Thoracic aorta (tissue), 2 donors: ENCODE measurements around the gene TICAM1. TPM values are rescaled to one million over a fixed set of nuclear protein-coding genes. Genes with fewer than 3 reads are reported as not detected.
"Not testable (repeated sequence)": the region's sequence is repeated elsewhere in the genome, so short reads cannot be mapped to it uniquely, and the experiment has no call there.

ENCODE experiments used
- ATAC-seq: fragments of 150-250 bp; one replicate; pipeline ENCODE4 v1.8.0; 2017; ENCODE audit warnings: low read depth; ENCODE audit not compliant: insufficient number of reproducible peaks, low FRiP score
- DNase-seq: peaks from one replicate; pipeline ENCODE4 v3.0.0-alpha.2; 2020; ENCODE audit warnings: low spot score
- H3K27ac ChIP-seq, 2 donors: fragments of 200-600 bp; sonication (generic); 1 replicate in 1 of 2; 2 replicates in 1 of 2; pipeline ENCODE4 v1.5.1; 2016; ENCODE audit warnings: mild to moderate bottlenecking in 2 of 2, moderate library complexity in 2 of 2
- H3K27me3 ChIP-seq: fragments of 200-600 bp; sonication (generic); replicated peaks from 2 replicates; pipeline ENCODE4 v1.6.0; 2016; ENCODE audit warnings: mild to moderate bottlenecking; ENCODE audit not compliant: insufficient read depth
- H3K36me3 ChIP-seq: fragments of 200-600 bp; sonication (generic); one replicate; pipeline ENCODE4 v1.5.1; 2016
- H3K4me1 ChIP-seq, 2 donors: fragments of 200-600 bp; sonication (generic); 1 replicate in 1 of 2; 2 replicates in 1 of 2; pipeline versions ENCODE4 v1.5.1 to v1.6.0; 2016; ENCODE audit warnings: low read depth in 2 of 2, mild to moderate bottlenecking in 1 of 2; ENCODE audit not compliant: control insufficient read depth in 1 of 2
- H3K4me3 ChIP-seq: fragments of 200-600 bp; sonication (generic); 2 replicates; pipeline ENCODE4 v1.5.1; 2016; ENCODE audit warnings: mild to moderate bottlenecking
- H3K9me3 ChIP-seq: fragments of 200-600 bp; sonication (generic); 2 replicates; pipeline ENCODE4 v1.5.1; 2016
- total RNA-seq, 2 donors: library from RNA; depleted of rRNA; stranded (reverse); fragments of >200 nt; gene quantifications; one replicate each; pipeline versions ENCODE4 v1.1.0 to v1.2.3, GENCODE V29; 2016
- TF ChIP-seq, protein P1 (sequence below): fragments of 200-600 bp; sonication (generic); IDR thresholded peaks from one replicate; pipeline ENCODE4 v1.5.1; 2019; ENCODE audit warnings: antibody characterized with exemption

The TICAM1 gene
- total RNA-seq, 2 donors from 2014 or later, result 10.0 to 14.0 TPM

- no peak overlapping the region for H3K27ac ChIP-seq
- no peaks in the 10 kb centered on the region for H3K36me3 ChIP-seq
- H3K9me3 ChIP-seq, result no peaks in the 10 kb centered on the region
- TF ChIP-seq, protein P1, sequence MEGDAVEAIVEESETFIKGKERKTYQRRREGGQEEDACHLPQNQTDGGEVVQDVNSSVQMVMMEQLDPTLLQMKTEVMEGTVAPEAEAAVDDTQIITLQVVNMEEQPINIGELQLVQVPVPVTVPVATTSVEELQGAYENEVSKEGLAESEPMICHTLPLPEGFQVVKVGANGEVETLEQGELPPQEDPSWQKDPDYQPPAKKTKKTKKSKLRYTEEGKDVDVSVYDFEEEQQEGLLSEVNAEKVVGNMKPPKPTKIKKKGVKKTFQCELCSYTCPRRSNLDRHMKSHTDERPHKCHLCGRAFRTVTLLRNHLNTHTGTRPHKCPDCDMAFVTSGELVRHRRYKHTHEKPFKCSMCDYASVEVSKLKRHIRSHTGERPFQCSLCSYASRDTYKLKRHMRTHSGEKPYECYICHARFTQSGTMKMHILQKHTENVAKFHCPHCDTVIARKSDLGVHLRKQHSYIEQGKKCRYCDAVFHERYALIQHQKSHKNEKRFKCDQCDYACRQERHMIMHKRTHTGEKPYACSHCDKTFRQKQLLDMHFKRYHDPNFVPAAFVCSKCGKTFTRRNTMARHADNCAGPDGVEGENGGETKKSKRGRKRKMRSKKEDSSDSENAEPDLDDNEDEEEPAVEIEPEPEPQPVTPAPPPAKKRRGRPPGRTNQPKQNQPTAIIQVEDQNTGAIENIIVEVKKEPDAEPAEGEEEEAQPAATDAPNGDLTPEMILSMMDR, result no peak
- peaks cover 16 to 18% of the 10 kb centered on the region in 2 donors for H3K4me1 ChIP-seq
- peak overlapping the region; percentile 7 for H3K4me3 ChIP-seq
- DNase-seq (no peak), ATAC-seq (no peak)
- no peaks in the 10 kb centered on the region for H3K27me3 ChIP-seq
These were observed 2.4 kb downstream of the TICAM1 start for GRCh38 chr19:4829001-4829712.

DNA sequence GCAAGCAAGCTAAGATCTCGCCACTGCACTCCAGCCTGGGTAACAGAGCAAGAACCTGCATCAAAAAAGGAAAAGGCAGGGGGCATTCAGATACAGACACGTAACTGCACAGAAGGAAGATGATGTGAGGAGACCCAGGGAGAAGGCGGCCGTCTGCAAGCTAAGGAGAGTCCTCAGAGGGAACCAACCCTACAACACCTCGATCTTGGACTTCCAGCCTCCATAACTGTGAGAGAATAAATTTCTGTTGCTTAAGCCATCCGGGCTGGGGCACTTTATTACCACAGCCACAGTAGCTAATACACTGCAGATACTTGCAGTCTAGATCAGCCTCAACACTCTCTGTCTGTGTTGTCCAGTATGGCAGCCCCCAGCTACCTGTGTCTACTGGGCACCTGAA lies 7.9 kb downstream of the TICAM1 start:
- ATAC-seq, result no peak
- Histone ChIP-seq H3K27ac (no peak overlapping the region), H3K4me1 (peaks cover 0 to 5% of the 10 kb centered on the region in 2 donors), H3K27me3 (no peaks in the 10 kb centered on the region), H3K4me3 (no peak overlapping the region), H3K9me3 (no peaks in the 10 kb centered on the region), H3K36me3 (no peaks in the 10 kb centered on the region)
- DNase-seq, result no peak
- TF ChIP-seq, protein P1, result no peak

DNA sequence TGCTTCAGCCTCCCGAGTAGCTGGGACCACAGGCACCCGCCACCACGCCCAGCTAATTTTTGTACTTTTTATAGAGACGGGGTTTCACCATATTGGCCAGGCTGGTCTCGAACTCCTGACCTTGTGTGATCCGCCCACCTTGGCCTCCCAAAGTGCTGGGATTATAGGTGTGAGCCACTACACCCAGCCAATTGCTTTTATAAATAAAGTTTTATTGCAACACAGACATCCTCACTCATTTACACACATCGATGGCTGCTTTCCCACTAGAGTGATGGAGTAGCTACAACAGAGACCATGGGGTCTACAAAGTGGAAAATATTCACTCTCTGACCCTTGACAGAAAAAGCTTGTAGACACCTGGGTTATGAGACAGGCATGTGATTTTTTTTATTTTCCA lies 9.2 kb downstream of the TICAM1 start:
- H3K4me1 ChIP-seq, H3K9me3 ChIP-seq, ATAC-seq, H3K4me3 ChIP-seq, H3K36me3 ChIP-seq, DNase-seq, H3K27ac ChIP-seq, H3K27me3 ChIP-seq: not testable (repeated sequence)

DNA sequence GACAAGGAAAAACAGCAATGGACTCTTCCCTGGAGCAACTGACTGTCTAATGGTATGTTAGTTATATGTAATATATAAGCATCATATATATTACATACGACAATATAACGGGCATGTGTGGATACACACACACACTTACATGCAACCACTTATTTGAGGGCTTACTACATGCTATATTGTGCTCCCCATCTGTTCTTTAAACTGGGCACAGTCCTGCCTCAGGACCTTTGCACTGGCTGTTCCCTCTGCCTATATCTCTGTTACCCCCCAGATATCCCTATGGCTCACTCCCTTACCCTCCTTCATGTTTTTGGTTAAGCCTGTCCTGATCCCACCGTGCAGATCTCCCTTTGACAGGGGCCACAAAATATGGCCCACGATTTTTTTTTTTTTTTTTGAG lies 10.2 kb downstream of the TICAM1 start:
- Histone ChIP-seq H3K4me1 (no peaks in the 10 kb centered on the region), H3K27ac (no peak overlapping the region), H3K27me3 (no peaks in the 10 kb centered on the region), H3K9me3 (no peaks in the 10 kb centered on the region), H3K4me3 (no peak overlapping the region), H3K36me3 (peaks cover 18% of the 10 kb centered on the region)
- ATAC-seq, result no peak
- TF ChIP-seq, protein P1, result no peak
- DNase-seq, result no peak

DNA sequence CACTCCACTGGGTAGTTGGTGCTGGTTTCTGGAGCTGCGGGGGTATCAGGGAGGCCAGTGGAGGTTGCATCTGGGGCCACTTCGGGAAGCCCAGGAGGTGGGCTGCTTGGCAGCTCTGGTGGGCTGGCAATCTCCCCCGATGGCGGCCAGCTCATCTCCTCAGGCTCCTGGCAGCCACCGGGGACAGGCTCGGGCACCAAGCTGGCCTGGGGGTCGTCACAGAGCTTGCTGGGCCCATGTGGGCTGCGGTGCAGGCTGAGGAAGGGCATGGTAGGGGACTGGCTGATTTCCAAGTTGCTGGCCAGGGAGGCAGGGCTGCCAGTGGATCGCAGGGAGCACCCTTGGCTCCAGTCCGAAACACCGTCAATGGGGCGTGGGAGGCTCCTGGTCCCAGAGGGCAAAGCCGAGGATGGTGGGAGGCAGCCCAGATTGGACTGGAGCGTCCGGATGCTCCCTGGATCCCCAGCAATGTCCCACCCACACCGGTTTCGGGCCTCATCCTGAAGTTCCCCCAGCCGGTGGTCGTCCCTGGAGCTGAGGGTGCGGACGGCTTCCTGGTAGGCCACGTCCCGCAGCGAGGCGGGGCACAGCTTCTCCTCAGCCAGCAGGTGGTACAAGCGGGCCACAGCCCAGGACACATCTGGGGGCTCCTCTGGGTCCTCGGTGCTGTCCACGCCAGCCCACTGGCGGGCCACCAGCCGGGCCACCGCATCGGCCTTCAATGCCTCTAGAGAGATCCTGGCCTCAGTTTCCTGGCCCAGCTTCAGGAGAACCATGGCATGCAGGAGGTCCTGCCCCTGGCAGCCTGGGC lies 13.8 kb downstream of the TICAM1 start:
- H3K27me3 ChIP-seq, result no peaks in the 10 kb centered on the region
- DNase-seq (no peak), ATAC-seq (no peak)
- no peaks in the 10 kb centered on the region for H3K9me3 ChIP-seq
- TF ChIP-seq, protein P1, result no peak
- H3K4me3 ChIP-seq, result no peak overlapping the region
- peaks cover 17 to 24% of the 10 kb centered on the region in 2 donors for H3K4me1 ChIP-seq
- H3K36me3 ChIP-seq, result peaks cover 21% of the 10 kb centered on the region
- no peak overlapping the region for H3K27ac ChIP-seq
